ENCODE data around the gene ATXN7L1. TPM values are rescaled to one million over a fixed set of nuclear protein-coding genes. Genes with fewer than 3 reads are reported as not detected.

The ATXN7L1 gene
- total and polyA plus RNA-seq, 2 of the 8 experiments (the other 6 are each of a cell fraction or from before 2014, with no cell fraction given), result 14.3 to 34.0 TPM

DNA sequence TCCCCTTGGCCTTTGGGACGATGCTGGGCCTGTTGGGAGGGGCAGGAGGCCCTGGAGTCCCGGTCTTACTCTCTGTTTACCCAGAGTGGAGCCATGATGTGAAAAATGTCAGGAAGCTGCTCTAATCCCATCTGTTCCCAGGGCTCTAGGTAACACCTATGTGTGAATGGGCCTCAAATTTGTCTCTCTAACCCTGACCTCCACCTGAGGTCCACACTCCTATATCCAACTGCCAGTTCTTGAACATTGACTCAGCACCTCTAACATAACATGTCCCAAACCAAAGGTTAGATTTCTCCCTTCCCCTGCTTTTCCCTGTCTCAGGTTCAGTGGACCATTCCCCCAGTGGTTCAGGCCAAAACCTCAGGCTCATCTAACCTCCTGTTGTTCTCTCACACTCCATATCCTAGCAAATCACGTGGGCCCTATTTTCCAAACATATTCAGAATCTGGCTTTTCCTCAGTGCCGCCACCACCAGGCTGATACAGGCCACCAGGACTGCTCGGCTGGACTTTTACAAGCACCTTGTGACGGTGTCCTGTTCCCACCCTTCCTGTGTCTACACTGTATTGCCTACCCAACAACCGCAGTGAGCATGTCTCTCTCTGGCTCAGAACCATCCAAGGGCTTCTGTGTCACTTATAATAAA, 130.6 kb downstream of the ATXN7L1 start:
- H3K9me3 ChIP-seq (ENCODE audit: insufficient read depth in 2 of 2, low read depth in 1 of 2, low read length in 1 of 2), result no peaks in the 10 kb centered on the region
- H2BK120ac ChIP-seq (replicated peaks; ENCODE audit: low read depth, low read length), result no peak overlapping the region
- H3K36me3 ChIP-seq (ENCODE audit: control insufficient read depth in 2 of 4, insufficient read depth in 4 of 4, low read length in 3 of 4), result no peaks in the 10 kb centered on the region; a peak in 1 of 8 replicates
- DNase-seq (ENCODE audit: low read depth in 1 of 2, low spot score in 2 of 2), result no peak
- H2BK12ac ChIP-seq (ENCODE audit: low read depth, low read length), result 0 out of 2 replicates have a peak overlapping the region, but pooled peaks have one; percentile 65
- H2BK5ac ChIP-seq (ENCODE audit: low read depth, low read length), result peak overlapping the region; percentile 5; the same call in 1 of the 2 replicates
- no peak overlapping the region for H2BK20ac ChIP-seq (ENCODE audit: low read length)
- H3K9ac ChIP-seq (replicated peaks in 1 of 4; ENCODE audit: extremely low read depth in 1 of 4, low read depth in 3 of 4, low read length in 3 of 4), result no peak overlapping the region
- no peak overlapping the region for H3K14ac ChIP-seq (ENCODE audit: insufficient read length)
- H2AFZ ChIP-seq (ENCODE audit: low read length), result no peak overlapping the region
- no peaks in the 10 kb centered on the region; the same call in 1 of the 2 replicates for H3K79me1 ChIP-seq (ENCODE audit: low read depth, low read length)
- H3K4ac ChIP-seq (replicated peaks; ENCODE audit: insufficient read length, low read depth, low read length), result no peak overlapping the region
- no peak overlapping the region; a peak in 1 of 4 replicates for H3K4me2 ChIP-seq (ENCODE audit: insufficient read depth in 1 of 2, low read depth in 2 of 2, low read length in 2 of 2)
- no peak overlapping the region for H4K8ac ChIP-seq (ENCODE audit: extremely low read depth, insufficient read depth, low read length)
- no peak overlapping the region for H4K5ac ChIP-seq (ENCODE audit: insufficient read length, low read depth, low read length)
- CTCF ChIA-PET (ENCODE audit: partially characterized antibody), result interaction anchor here (0.8 to 22.6 kb wide), 4 partner anchors 8 to 57 kb away, joined by 3 to 307 read pairs (median 3); no protein-coding TSS in a partner anchor
- H2BK15ac ChIP-seq (ENCODE audit: low read length), result no peak overlapping the region
- no peak overlapping the region for H3K56ac ChIP-seq (replicated peaks; ENCODE audit: insufficient read length, low read depth, low read length)
- no peak overlapping the region for H4K91ac ChIP-seq (replicated peaks; ENCODE audit: insufficient read length, low read length)
- H3K23ac ChIP-seq (ENCODE audit: insufficient read length), result no peak overlapping the region
- H3K23me2 ChIP-seq (ENCODE audit: low read depth, low read length), result no peaks in the 10 kb centered on the region
- no peak for FAIRE-seq
- TF ChIP-seq KDM5A (IDR thresholded peaks at IDR 0.05; ENCODE audit: low read length), result no peak
- TF ChIP-seq, protein P1, sequence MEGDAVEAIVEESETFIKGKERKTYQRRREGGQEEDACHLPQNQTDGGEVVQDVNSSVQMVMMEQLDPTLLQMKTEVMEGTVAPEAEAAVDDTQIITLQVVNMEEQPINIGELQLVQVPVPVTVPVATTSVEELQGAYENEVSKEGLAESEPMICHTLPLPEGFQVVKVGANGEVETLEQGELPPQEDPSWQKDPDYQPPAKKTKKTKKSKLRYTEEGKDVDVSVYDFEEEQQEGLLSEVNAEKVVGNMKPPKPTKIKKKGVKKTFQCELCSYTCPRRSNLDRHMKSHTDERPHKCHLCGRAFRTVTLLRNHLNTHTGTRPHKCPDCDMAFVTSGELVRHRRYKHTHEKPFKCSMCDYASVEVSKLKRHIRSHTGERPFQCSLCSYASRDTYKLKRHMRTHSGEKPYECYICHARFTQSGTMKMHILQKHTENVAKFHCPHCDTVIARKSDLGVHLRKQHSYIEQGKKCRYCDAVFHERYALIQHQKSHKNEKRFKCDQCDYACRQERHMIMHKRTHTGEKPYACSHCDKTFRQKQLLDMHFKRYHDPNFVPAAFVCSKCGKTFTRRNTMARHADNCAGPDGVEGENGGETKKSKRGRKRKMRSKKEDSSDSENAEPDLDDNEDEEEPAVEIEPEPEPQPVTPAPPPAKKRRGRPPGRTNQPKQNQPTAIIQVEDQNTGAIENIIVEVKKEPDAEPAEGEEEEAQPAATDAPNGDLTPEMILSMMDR (IDR thresholded peaks at IDR 0.05; ENCODE audit: control extremely low read depth in 1 of 3, insufficient read depth in 1 of 3, low read depth in 1 of 3, low read length in 3 of 3), result peak; percentile 9 to 41 (median 10); a peak in 3 of 4 replicates
- TF ChIP-seq TCF12 (IDR thresholded peaks at IDR 0.05; ENCODE audit: low read depth, low read length), result no peak
- TF ChIP-seq RAD21 (IDR thresholded peaks at IDR 0.05 in 1 of 2, conservative IDR thresholded peaks at IDR 0.05 in 1 of 2; ENCODE audit: low read depth in 2 of 2, low read length in 2 of 2), result peak; percentile 18 to 24; a peak in 3 of 4 replicates
- 81% methylated on average over 7 of the region's 7 CpGs; no CpG with 5 or more reads in 1 of the 2 experiments for WGBS, 2 experiments (ENCODE audit: extremely low coverage in 1 of 2, insufficient coverage in 1 of 2, insufficient read length in 1 of 2, insufficient replicate concordance in 2 of 2, low coverage in 1 of 2, low lambda C conversion rate in 2 of 2, missing lambda C conversion rate in 1 of 2)
- H4K20me1 ChIP-seq (replicated peaks in 1 of 2; ENCODE audit: control insufficient read depth in 1 of 2, insufficient read depth in 2 of 2, low read length in 2 of 2), result peaks cover 0 to 2% of the 10 kb centered on the region in 2 experiments
- no peak overlapping the region for H3K4me3 ChIP-seq (ENCODE audit: extremely low read depth in 1 of 4, insufficient read depth in 2 of 4, low read depth in 3 of 4, low read length in 4 of 4)
- H3K4me1 ChIP-seq (replicated peaks in 1 of 4; ENCODE audit: control insufficient read depth in 3 of 4, insufficient read depth in 4 of 4, low read length in 3 of 4), result peaks cover 0 to 15% (median 7%) of the 10 kb centered on the region in 4 experiments; a peak in 6 of 7 replicates
- H3K27ac ChIP-seq (ENCODE audit: low read depth, low read length), result no peak overlapping the region
- POLR2A ChIA-PET (ENCODE audit: partially characterized antibody), result interaction anchor here (0.9 kb wide), 1 partner anchor 102 kb away, joined by 4 read pairs; no protein-coding TSS in a partner anchor
- no peaks in the 10 kb centered on the region for H3K27me3 ChIP-seq (replicated peaks in 1 of 4; ENCODE audit: control insufficient read depth in 3 of 4, extremely low read depth in 1 of 4, insufficient read depth in 3 of 4, low read length in 3 of 4)
- H3K18ac ChIP-seq (ENCODE audit: extremely low read depth, low read length), result no peak overlapping the region
- no peak overlapping the region for H2AK5ac ChIP-seq (ENCODE audit: low read depth, low read length)
- H3K79me2 ChIP-seq (ENCODE audit: control insufficient read depth in 1 of 2, insufficient read depth in 2 of 2, low read length in 2 of 2), result no peaks in the 10 kb centered on the region

All from H1 (cell line).